ENCODE measurements around the gene THUMPD3.

DNA sequence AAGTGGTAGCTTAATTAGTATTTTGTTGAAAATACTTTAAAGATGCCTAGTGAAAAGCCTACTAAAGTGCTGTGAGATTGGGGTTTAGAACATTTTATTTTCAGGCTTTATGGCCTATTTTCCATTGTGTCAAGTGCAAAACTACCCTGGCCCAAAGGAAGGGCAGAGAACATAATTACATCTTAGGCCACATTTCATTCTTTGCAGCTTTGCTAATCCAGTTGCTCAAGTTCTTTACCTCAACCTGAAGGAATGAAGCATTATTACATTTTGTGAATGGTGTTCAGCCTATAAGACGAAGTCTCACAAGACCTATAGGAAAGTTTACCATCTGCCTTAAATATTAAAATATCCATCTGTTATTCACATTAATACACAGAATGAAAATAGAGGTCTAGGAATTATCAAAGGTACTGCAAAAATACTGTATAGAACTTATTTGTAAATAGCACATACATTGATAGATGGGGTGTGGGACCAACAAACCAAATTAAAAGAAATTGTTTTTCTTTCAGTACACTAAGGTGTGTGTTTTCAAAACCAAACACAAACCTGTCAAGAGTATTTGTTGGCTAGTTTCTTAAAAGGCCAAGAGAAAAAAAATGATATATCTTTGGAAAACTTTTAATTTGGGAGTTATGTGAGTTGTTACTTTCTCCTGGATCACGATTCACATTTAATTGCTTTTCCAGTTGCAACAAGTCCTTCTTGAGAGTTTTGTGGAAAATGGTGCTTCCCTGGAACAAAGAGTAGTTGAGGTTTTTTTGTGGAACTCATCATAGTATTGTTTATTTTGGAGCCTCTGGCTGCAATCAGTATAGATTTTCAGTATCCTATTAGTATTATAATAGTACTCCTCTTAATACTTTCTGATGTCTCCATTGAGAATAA is 22.6 kb downstream of the THUMPD3 start:
- TF ChIP-seq, protein P1, sequence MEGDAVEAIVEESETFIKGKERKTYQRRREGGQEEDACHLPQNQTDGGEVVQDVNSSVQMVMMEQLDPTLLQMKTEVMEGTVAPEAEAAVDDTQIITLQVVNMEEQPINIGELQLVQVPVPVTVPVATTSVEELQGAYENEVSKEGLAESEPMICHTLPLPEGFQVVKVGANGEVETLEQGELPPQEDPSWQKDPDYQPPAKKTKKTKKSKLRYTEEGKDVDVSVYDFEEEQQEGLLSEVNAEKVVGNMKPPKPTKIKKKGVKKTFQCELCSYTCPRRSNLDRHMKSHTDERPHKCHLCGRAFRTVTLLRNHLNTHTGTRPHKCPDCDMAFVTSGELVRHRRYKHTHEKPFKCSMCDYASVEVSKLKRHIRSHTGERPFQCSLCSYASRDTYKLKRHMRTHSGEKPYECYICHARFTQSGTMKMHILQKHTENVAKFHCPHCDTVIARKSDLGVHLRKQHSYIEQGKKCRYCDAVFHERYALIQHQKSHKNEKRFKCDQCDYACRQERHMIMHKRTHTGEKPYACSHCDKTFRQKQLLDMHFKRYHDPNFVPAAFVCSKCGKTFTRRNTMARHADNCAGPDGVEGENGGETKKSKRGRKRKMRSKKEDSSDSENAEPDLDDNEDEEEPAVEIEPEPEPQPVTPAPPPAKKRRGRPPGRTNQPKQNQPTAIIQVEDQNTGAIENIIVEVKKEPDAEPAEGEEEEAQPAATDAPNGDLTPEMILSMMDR (IDR thresholded peaks at IDR 0.05), result no peak
- TF ChIP-seq ZFX (IDR thresholded peaks at IDR 0.05; ENCODE audit: borderline replicate concordance), result no peak

Data from 22Rv1 (cell line).